NCI-H345 treated with DMSO at 0.1 percent for 48 hours (cell line): ENCODE results near the gene NTM.
"Not testable (repeated sequence)": the region's sequence is repeated elsewhere in the genome, so short reads cannot be mapped to it uniquely, and the experiment has no call there.

Source experiments
- DNase-seq: peaks from one replicate; lab custom pipeline; 2025; ENCODE audit not compliant: unreplicated experiment; lab: John Stamatoyannopoulos, UW

The NTM gene

GRCh38 chr11:131421066-131421855, 50.8 kb downstream of the NTM start:
- DNase-seq, result no peak

- no peak for DNase-seq
These were observed 51.6 kb downstream of the NTM start for GRCh38 chr11:131422029-131422428.

GRCh38 chr11:131422496-131422895, 52.1 kb downstream of the NTM start:
- DNase-seq, result no peak

GRCh38 chr11:131423688-131424087, 53.3 kb downstream of the NTM start:
- DNase-seq, result no peak

GRCh38 chr11:131424257-131424876, 54.0 kb downstream of the NTM start:
- DNase-seq, result not testable (repeated sequence)

GRCh38 chr11:131425285-131425684, 54.9 kb downstream of the NTM start:
- DNase-seq, result no peak

GRCh38 chr11:131428853-131429252, 58.4 kb downstream of the NTM start:
- no peak for DNase-seq

GRCh38 chr11:131430473-131431208, 60.2 kb downstream of the NTM start:
- no peak for DNase-seq

GRCh38 chr11:131441051-131441810, 70.8 kb downstream of the NTM start:
- DNase-seq, result no peak

- no peak for DNase-seq
These were observed 76.3 kb downstream of the NTM start for GRCh38 chr11:131446590-131447275.

- no peak for DNase-seq
These were observed 76.9 kb downstream of the NTM start for GRCh38 chr11:131447277-131447815.

- no peak for DNase-seq
These were observed 77.5 kb downstream of the NTM start for GRCh38 chr11:131447898-131448297.

GRCh38 chr11:131449036-131450019, 78.9 kb downstream of the NTM start:
- DNase-seq, result no peak

- no peak for DNase-seq
These were observed 84.1 kb downstream of the NTM start for GRCh38 chr11:131454490-131454889.

GRCh38 chr11:131454989-131455388, 84.6 kb downstream of the NTM start:
- DNase-seq, result no peak

- DNase-seq, result no peak
These were observed 85.7 kb downstream of the NTM start for GRCh38 chr11:131455843-131456704.

GRCh38 chr11:131457163-131457562, 86.7 kb downstream of the NTM start:
- DNase-seq, result no peak

GRCh38 chr11:131458421-131458820, 88.0 kb downstream of the NTM start:
- DNase-seq, result no peak
